Stimulated activated CD8-positive, alpha-beta memory T cell treated with anti-CD3 and anti-CD28 coated beads, Interleukin-2, amount 100 ng/mL, for 48 hours (primary cell): ENCODE data around the gene PDE4DIP.
"Not testable (repeated sequence)": the region's sequence is repeated elsewhere in the genome, so short reads cannot be mapped to it uniquely, and the experiment has no call there.

Source experiments
- DNase-seq, 2 donors: peaks; one replicate each; pipeline ENCODE4 v3.0.0-alpha.2; 2020; ENCODE audit warnings: low read depth in 2 of 2

PDE4DIP gene

DNA sequence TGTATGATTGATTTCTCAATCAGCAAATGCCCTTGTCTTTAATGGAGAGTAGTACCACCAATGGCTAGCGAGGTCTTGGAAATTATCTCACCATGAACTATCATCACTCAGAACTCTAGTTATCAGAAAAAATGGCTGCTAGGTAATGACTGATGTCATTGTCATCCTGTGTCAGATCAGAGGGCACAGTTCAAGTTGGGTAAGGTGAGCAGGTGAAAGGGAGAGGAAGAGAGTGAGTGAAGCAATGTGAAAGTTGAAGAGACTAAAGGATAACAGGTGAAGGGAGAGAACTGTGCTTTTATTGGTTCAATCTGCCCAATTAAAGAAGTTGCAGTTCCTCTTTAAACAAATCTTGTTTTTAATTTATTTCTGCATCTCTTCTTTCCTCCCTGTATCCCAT, 76.8 kb downstream of the PDE4DIP start:
- DNase-seq: not testable (repeated sequence)

DNA sequence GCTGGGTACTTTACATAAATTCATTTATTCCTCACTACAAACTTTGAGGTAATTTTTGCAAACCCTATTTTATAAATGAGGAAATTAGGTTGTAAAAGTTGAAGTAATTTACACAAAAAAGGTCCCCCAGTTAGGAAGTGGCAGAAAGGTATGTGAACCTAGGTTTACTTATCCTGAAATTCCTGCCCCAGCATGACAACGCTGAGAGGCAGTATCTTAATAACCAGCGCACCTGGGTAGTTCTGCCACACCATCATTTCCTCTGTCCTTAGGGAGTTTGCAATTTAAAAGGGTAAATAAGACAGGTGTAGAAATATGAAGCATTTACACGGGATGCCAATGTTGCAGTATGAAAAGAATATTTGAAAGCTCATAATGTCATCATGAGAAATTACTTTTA, 79.6 kb downstream of the PDE4DIP start:
- DNase-seq: not testable (repeated sequence)

DNA sequence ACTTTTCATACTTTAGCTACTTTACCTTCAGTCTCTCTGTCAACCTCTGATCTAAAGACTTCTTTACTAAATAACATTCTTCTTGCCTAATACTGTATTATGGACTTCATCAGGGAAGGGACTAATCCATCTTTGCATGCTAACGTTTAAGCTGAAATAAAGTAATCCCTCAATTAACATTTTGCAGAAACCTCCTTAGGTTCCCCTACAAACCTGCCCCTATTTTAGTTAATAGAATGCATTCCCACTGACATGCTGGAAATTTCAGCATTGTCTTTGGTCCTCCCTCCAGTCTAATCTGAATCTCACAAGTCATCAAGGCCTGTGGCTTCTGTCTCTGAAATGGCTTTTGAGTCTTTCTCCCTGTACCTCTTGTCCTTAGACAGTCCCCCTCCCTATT, 83.4 kb downstream of the PDE4DIP start:
- not testable (repeated sequence) for DNase-seq

DNA sequence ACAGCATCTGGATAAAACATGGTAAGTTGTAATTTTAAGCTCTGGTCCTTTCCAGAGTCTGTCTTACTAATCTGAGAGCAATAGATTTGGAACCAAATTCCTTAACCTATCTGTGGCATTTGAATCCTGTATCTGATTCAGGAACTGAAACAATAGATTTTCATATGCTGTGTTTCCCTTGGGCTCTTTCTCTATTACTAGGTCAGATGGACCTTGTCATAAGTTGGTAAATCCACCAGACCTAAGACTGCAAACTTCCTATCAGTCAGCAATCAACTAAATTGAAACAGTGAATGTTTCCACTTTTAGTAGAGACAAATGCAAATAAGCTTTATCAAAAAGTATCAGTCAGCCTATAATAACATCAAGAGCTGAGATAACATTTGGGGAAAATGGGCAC, 85.0 kb downstream of the PDE4DIP start:
- not testable (repeated sequence) for DNase-seq

DNA sequence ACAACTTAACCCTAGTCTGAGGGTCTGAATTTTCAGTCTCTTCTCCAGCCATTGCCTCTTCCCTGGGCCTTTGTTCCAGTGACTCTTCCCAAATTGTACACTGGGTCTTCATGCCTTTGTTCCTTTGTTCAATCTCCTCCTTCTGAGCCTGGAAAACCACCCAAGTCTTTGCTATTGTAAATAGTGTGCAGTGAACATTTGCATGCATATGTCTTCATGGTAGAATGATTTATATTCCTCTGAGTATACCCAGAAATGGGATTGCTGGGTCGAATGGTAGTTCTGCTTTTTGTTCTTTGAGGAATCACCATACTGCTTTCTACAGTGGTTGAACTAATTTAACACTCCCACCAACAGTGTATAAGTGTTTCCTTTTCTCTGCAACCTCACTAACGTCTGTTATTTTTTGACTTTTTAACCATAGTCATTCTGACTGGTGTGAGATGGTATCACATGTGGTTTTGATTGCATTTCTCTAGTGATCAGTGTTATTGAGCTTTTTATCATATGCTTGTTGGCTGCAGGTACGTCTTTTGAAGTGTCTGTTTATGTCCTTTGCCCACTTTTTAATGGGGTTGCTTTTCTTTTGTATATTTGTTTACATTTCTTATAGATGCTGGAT, 91.3 kb downstream of the PDE4DIP start:
- not testable (repeated sequence) for DNase-seq

DNA sequence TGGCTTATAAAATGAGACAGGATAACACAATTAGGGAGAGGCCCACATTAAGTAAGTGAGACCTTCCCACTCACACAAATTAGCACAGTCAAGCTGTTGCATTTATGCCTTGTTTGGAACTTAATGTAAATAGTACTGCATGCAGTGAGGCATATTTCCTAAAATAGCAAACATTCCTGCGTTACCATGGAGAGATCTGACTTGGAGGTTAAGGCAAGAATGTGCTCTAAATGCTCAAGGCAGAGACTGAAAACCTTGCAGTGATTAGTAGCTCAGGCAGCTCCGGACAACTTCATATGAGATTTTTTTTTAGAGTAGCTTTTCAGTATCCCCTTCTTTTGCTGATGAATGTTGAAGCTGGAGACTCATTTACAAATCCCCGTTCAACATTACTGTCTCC, 98.7 kb downstream of the PDE4DIP start:
- not testable (repeated sequence) for DNase-seq

DNA sequence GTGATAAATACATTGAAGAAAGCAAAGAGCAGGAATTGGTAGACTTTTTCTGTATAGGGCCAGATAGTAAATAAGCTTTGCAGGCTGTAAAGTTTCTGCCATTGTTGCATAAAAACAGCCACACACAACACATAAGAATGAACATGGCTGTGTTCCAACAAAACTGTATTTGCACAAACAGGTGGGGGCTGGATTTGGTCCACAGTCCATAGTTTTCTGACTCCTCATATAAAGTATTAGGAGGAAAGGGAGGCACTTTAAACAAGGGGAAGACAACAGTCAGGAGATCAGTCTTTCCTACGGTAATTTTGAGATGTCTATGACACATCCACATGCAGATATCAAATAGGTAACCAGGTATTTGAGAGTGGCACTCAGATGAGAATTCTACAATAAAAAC, 100.9 kb downstream of the PDE4DIP start:
- DNase-seq: not testable (repeated sequence)

DNA sequence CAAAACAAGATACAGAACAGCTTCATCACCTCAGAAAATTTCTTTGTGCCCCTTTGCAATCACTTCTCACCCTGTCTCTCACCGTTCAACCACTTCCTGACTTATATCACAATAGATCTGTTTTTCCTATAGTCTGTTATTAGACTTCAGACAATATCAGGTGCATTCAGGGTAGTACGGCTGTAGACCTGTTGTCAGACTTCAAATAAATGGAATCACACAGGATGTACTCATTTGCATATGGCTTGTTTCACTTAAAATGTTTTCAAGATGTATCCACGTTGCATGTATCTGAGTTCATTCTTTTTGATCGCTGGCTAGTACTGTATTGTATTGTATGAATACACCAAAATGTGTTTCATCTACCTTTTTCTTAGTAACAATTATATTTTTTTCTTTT, 104.5 kb downstream of the PDE4DIP start:
- DNase-seq: not testable (repeated sequence)

DNA sequence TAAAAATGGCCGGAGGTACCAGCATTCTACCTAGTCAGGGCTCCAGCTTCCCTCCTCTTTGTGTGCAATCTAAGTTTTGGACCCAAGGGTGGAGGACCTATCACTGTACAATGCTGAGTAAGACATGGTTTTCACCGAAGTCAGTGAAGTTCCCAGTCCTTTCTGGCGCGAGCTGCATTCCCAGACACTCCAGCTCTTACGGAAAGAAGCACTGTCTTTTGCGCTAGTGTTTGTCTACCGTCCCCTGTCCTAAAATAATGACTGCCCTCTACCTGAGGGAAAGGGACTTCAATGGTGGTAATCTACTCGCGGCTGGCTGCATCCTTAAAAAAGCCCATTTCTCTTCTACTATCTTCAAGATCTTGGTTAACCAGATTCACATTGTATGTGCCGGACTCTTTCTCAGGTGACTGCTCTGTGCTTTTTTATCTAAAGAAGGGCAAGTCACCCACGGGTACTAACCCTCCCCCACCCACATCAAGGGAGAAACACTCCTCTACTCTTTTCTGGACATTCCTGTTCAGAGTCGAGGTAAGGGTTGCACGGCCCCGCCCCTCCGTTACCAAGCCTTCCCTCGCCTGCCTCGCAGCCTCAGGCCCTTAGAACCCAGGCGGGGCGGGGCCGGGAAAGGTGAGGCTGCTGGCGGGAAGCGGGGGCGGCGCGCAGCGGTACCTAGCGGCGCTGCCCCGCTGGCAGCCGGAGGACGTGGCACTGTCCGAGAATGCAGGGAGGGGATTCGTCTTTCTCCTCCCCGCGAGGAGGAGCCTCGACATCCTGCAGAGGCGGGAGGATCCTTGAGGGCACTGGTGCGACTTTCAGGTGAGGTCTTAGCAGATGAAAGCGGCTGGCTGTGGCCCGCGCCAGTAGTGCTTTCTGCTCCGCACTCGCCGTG, 107.4 kb downstream of the PDE4DIP start:
- DNase-seq: peak; percentile 34 to 51

DNA sequence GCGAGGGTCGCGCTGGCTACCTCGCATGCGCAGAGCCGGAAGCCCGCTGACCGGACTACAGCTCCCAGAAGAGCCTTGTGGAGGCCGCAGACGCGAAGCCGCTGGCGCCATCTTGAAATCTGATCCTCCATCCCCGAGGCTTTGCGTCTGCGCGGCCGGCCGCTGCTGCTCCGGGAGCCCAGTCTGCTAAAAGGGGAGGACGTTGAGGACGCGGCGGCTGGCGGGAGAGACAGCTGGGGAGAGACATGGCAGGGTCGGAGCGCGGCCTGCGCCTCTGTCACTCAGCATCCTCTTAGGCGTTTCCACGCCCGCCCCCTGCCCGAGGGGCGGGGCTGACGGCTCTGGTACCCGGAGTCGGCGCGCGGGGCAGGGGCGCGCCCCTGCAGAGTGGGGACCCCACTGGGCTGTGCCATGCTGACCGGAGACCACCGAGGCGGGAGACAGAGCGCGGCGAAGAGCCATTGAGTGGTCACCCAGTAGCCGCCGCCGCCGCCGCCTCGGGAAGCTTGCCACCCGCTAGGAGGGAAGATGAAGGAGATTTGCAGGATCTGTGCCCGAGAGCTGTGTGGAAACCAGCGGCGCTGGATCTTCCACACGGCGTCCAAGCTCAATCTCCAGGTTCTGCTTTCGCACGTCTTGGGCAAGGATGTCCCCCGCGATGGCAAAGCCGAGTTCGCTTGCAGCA, 108.2 kb downstream of the PDE4DIP start:
- DNase-seq: peak; percentile 43 to 52

DNA sequence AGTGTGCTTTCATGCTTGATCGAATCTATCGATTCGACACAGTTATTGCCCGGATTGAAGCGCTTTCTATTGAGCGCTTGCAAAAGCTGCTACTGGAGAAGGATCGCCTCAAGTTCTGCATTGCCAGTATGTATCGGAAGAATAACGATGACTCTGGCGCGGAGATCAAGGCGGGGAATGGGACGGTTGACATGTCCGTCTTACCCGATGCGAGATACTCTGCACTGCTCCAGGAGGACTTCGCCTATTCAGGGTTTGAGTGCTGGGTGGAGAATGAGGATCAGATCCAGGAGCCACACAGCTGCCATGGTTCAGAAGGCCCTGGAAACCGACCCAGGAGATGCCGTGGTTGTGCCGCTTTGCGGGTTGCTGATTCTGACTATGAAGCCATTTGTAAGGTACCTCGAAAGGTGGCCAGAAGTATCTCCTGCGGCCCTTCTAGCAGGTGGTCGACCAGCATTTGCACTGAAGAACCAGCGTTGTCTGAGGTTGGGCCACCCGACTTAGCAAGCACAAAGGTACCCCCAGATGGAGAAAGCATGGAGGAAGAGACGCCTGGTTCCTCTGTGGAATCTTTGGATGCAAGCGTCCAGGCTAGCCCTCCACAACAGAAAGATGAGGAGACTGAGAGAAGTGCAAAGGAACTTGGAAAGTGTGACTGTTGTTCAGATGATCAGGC, 108.8 kb downstream of the PDE4DIP start:
- DNase-seq: not testable (repeated sequence)

DNA sequence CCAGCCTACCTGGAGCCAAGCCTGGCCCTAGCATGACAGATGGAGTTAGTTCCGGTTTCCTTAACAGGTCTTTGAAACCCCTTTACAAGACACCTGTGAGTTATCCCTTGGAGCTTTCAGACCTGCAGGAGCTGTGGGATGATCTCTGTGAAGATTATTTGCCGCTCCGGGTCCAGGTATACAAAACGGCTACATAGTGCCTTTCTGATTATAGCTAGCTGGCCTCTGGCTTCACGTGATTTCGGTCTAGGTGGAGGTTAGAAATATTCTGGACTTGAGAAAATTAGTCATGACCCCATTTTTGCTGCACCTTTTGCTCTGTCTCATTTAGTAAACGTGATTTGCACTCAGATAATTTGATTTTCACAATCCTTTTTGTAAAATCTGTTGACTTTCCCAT, 109.5 kb downstream of the PDE4DIP start:
- not testable (repeated sequence) for DNase-seq

DNA sequence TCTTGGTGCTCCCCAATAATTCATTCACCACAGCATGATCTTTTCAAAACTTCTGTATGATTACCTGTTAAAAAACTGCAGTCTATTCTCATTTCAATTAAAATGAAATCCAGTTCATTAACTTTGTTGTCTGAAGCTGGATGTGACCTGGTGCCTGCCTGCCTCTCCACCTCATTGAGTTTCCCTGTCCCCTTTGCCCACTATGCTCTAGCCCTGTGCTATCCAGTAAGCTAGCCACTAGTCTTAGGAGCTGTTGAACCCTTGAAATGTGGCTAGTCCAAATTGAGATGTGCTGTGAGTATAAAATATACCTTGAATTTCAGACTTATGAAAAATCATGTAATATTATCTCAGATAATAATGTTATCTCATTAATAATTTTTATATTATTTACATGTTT, 114.1 kb downstream of the PDE4DIP start:
- DNase-seq: not testable (repeated sequence)

DNA sequence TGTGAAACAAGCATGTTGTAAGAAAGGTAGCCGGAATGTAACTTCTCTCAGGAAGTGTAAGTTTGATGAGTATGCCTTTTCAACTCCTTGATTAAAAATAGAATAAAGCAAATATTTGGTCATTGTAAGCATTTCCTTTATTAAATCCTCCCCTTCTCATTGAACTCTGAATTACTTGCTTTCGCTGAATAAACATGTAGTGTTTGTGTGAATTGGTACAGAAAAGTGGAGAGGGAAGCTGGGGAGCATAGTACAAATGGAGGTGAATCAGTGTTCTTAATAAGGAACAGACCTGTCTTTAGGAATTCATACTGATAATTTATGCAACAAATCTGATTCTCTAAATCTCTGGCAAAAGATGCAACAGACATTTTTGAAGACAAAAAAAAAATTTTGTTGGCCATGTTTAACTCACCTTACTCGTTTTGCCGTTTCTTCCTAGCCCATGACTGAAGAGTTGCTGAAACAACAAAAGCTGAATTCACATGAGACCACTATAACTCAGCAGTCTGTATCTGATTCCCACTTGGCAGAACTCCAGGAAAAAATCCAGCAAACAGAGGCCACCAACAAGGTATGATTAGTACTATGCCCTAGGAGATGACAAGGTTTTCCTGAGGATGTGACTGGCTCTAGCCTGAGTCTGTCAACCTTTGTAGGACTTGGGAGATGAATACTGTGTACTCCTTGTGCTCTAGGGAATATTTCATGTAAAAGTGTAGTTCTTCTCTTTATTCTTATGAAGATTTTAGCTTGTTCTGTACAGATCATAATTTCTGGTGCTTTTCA, 116.2 kb downstream of the PDE4DIP start:
- not testable (repeated sequence) for DNase-seq

DNA sequence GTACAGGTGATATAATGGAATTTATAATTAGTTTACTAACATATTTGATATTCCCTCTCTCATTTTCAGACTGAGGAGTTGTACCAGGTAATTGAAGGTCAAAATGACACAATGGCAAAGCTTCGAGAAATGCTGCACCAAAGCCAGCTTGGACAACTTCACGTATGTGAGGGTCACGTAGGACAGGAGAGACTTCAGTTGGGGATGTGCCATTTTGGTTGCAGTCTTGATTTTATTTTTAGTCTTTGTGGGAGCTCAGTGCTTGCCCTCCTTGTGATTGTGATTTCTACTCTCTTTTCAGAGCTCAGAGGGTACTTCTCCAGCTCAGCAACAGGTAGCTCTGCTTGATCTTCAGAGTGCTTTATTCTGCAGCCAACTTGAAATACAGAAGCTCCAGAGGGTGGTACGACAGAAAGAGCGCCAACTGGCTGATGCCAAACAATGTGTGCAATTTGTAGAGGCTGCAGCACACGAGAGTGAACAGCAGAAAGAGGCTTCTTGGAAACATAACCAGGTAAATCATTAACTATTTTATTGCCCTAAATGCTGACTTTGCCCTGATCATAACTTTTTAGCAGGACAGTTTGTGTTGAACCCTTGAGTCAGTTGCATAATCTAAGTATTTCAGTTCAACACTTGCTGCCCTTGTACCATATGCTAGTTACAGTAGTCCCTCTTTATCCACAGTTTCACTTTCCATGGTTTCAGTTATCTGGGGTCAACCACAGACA, 118.1 kb downstream of the PDE4DIP start:
- DNase-seq: not testable (repeated sequence)

DNA sequence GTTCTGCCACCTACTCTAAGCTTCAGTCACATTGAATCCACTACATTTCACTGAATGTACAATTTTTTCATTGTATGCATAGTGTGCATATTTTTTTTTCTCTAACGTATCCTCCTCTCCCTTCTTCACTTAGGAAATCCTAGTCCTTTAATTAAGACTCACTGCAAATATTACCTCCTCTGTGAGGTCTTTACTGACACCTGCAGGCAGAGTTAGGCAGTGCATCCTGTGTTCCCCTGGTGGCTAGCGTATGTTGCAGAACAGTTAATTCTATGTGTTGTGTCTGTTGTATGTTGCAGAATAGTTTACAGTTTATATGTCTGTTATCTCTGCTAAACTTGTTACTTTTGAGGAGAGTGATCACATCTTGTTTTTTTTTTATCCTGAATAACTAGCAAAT, 121.9 kb downstream of the PDE4DIP start:
- DNase-seq: not testable (repeated sequence)

DNA sequence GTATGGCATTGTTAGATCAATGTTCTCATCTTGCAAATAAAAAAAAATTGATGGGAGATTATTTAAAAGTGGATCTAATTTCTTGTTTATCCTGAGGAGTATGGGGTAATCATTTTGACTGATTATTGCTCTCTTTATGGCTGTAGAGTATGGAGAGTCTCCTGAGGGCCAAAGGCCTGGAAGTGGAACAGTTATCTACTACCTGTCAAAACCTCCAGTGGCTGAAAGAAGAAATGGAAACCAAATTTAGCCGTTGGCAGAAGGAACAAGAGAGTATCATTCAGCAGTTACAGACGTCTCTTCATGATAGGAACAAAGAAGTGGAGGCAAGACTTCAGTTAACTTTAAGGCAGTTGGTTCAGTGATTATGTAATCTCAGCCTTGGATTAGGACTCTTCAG, 123.4 kb downstream of the PDE4DIP start:
- DNase-seq: not testable (repeated sequence)

DNA sequence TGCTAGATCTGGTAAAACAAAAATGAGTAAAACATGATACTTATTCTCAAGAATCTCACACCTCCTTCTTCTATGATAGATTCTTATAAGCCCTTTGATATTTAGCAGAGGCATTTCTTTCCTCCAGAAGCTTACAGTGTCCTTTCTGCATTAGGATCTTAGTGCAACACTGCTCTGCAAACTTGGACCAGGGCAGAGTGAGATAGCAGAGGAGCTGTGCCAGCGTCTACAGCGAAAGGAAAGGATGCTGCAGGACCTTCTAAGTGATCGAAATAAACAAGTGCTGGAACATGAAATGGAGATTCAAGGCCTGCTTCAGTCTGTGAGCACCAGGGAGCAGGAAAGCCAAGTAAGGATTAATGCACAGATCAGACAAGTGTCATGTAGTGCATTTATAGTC, 124.5 kb downstream of the PDE4DIP start:
- not testable (repeated sequence) for DNase-seq

DNA sequence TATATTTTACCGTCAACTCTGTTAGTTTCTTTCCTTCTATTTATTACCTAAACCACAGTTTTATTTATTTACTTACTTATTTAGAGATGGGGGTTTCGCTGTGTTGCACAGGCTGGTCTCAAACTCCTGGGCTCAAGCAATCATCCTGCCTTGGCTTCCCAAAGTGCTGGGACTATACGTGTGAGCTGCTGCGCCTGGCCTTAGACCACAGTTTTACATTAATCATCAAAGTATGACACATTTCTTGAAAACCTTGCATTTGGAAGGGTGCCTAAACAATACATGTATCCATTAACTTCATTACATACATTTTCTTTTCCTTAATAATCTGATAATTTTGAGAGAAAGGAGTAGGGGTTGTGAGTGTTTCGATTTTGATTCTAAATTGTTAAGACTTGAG, 124.9 kb downstream of the PDE4DIP start:
- not testable (repeated sequence) for DNase-seq

DNA sequence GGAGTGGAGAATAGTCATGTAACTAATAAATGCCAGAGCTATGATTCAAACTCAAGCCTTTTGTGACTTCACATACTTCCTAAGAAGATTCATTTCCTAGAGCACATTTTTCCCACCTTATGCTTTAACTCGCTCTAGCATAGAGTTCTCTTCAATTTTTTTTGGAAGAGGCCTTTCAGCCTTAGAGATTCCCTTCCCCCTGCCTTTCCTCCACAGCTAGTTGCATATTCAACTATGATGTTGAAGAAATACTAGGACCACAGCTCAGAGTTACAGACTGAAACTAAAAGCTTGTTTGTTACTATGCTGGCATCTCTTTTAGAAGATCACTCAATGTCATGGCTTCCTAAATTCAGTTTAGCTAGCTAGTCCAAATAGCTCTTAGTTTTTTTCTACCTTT, 131.2 kb downstream of the PDE4DIP start:
- DNase-seq: not testable (repeated sequence)
